Stimulated activated CD4-positive, alpha-beta T cell treated with anti-CD3 and anti-CD28 coated beads, Interleukin-4, amount 100 ng/mL, for 4 hours (primary cell): ENCODE data around the gene CXCL5.
"Not testable (repeated sequence)": the region's sequence is repeated elsewhere in the genome, so short reads cannot be mapped to it uniquely, and the experiment has no call there.

ENCODE experiments used
- DNase-seq, 2 experiments: peaks; one replicate each; pipeline ENCODE4 v3.0.0-alpha.2; 2020

Gene CXCL5

GRCh38 chr4:74014332-74014731 lies 15.9 kb upstream of the CXCL5 start:
- DNase-seq: no peak

GRCh38 chr4:74013264-74013663 lies 14.8 kb upstream of the CXCL5 start:
- no peak for DNase-seq

- no peak for DNase-seq
Observed at GRCh38 chr4:74012130-74012529, 13.7 kb upstream of the CXCL5 start.

- DNase-seq: no peak
Observed at GRCh38 chr4:74009307-74009706, 10.8 kb upstream of the CXCL5 start.

- no peak for DNase-seq
Observed at GRCh38 chr4:74006009-74006476, 7.6 kb upstream of the CXCL5 start.

GRCh38 chr4:74005528-74005927 lies 7.1 kb upstream of the CXCL5 start:
- DNase-seq: no peak

GRCh38 chr4:74004668-74005067 lies 6.2 kb upstream of the CXCL5 start:
- no peak for DNase-seq

GRCh38 chr4:74000301-74000700 lies 1.8 kb upstream of the CXCL5 start:
- DNase-seq: no peak

GRCh38 chr4:73992050-73992449 lies 6.4 kb downstream of the CXCL5 start:
- DNase-seq: no peak

GRCh38 chr4:73991742-73992000 lies 6.8 kb downstream of the CXCL5 start:
- DNase-seq: no peak

- no peak for DNase-seq
Observed at GRCh38 chr4:73990988-73991741, 7.3 kb downstream of the CXCL5 start.

GRCh38 chr4:73989928-73990327 lies 8.5 kb downstream of the CXCL5 start:
- DNase-seq: no peak

- no peak for DNase-seq
Observed at GRCh38 chr4:73989031-73989430, 9.4 kb downstream of the CXCL5 start.

- no peak for DNase-seq
Observed at GRCh38 chr4:73988061-73988460, 10.4 kb downstream of the CXCL5 start, which contains the start of gene PPBP. PPBP (minus strand) TSS chr4:73988190; CDS start chr4:73988103, 87 bp downstream.

GRCh38 chr4:73985528-73985852 lies 13.0 kb downstream of the CXCL5 start:
- DNase-seq: no peak

GRCh38 chr4:73984736-73985527 lies 13.5 kb downstream of the CXCL5 start:
- no peak for DNase-seq

GRCh38 chr4:73981175-73981574 lies 17.3 kb downstream of the CXCL5 start:
- DNase-seq: not testable (repeated sequence)

- DNase-seq: no peak
Observed at GRCh38 chr4:73979407-73979957, 19.0 kb downstream of the CXCL5 start.

GRCh38 chr4:73978886-73979285 lies 19.6 kb downstream of the CXCL5 start:
- no peak for DNase-seq

GRCh38 chr4:73976716-73977115 lies 21.8 kb downstream of the CXCL5 start:
- no peak for DNase-seq

- no peak for DNase-seq
Observed at GRCh38 chr4:73976217-73976616, 22.3 kb downstream of the CXCL5 start.

GRCh38 chr4:73974352-73974751 lies 24.1 kb downstream of the CXCL5 start:
- no peak for DNase-seq

GRCh38 chr4:73970945-73971344 lies 27.5 kb downstream of the CXCL5 start:
- DNase-seq: no peak

GRCh38 chr4:73970011-73970410 lies 28.5 kb downstream of the CXCL5 start:
- no peak for DNase-seq
